Measurements from ENCODE around the gene GSK3B. TPM values are rescaled to one million over a fixed set of nuclear protein-coding genes. Genes with fewer than 3 reads are reported as not detected.
"Not testable (repeated sequence)": the region's sequence is repeated elsewhere in the genome, so short reads cannot be mapped to it uniquely, and the experiment has no call there.

The GSK3B gene
- total RNA-seq, 1 donor from 2014 or later = 77.5 TPM

DNA sequence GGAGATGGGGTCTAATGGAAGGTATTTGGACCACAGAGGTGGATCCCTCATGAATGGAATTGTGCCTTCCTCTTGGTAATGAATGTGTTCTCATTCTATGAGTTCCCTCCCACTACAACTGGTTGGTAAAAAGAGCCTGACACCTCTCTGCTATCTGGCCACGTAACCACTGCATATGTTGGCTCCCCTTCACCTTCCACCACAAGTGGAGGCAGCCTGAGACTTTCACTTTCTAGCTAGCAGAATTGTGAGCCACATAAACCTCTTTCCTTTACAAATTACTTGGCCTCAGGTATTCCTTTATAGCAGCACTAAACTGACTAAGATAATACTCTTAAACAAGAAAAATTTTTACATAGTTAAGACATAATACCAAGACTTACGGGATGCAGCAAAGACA lies 157.0 kb downstream of the GSK3B start:
- DNase-seq (ENCODE audit: low read depth) = no peak

- DNase-seq (ENCODE audit: low read depth) = no peak
Observed at GRCh38 chr3:119934249-119934648, 160.0 kb downstream of the GSK3B start.

GRCh38 chr3:119933207-119933606 lies 161.0 kb downstream of the GSK3B start:
- no peak for DNase-seq (ENCODE audit: low read depth)

GRCh38 chr3:119930286-119930685 lies 164.0 kb downstream of the GSK3B start:
- DNase-seq (ENCODE audit: low read depth) = peak; percentile 73

DNA sequence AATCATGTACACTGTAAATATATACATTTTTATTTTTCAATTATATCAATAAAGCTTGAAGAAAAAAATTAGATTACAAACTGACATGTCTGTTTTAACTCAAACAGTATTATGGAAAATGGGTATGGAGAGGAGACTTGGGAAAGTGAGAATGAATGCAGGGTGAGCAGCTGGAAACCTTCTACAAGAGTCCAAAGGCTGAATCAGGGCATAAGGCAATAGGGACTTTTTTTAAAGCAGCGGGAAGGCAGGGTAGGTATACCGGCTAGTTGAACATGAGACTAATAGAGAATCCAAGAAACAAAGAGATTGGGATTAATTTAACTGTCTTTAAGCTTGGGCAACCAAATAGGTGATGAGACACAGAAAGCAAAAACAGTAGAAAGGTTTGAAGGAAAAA lies 167.1 kb downstream of the GSK3B start:
- no peak for DNase-seq (ENCODE audit: low read depth)

DNA sequence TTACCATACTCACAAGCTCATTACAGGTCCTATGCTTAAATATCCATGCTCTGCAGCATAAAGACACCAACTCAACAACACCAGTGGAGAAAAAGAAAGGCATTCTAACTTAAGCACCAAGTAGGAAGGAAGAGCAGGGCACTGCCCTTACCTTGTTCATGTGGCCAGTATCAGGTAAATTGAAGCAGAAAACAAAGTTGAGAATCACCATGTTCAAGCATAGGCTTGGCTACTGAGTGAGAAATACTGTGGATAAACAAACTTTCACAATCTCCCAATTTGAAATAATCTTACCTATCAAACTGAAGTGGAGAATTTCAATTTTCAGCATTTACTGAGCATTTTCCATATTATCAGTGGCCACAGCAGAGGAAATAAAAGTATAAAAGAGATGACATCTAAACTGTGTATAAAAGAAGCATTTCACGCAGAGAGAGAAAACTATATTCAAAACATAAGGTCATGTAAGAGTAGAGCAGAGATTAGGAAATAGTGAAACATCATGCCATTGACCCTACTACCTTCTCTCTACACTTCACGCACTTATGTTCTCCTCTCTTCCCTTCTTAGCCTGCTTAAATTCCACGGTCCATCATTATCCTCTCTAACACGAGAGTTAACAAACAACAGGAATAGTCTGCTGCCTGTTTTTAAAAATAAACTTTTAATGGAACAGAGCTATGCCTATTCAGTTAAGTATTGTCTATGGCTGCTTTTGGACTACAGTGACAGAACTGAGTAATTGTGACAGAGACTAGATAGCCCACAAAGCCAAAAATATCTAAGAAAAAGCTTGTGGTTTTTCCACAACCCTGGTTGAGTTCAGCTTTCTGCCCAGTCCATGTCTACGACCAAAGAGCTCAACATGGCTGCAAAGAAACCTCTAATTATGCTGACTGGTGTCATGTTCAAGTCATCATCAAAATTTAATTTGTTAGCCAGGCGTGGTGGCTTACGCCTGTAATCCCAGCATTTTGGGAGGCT lies 169.8 kb downstream of the GSK3B start:
- DNase-seq (ENCODE audit: low read depth) = no peak

GRCh38 chr3:119918992-119919933 lies 175.0 kb downstream of the GSK3B start:
- no peak for DNase-seq (ENCODE audit: low read depth)

- no peak for DNase-seq (ENCODE audit: low read depth)
Observed at GRCh38 chr3:119913021-119913420, 181.2 kb downstream of the GSK3B start.

DNA sequence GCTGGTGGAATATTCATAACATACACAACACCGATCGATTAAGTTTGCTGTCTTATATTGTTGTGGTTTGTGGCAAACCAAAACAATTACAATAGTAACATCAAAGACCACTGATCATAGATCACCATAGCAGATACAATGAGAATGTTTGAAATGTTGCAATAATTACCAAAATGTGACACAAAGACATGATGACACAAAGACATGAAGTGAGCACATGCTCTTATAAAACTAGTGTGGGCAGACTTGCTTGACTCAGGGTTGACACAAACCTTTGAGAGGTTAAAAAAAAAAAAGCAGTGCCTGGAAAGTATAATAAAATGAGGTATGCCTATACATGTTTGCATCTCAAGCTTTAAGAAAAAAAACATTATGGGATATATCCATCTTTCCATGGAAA lies 182.0 kb downstream of the GSK3B start:
- DNase-seq (ENCODE audit: low read depth) = peak; percentile 19

GRCh38 chr3:119911748-119912147 lies 182.5 kb downstream of the GSK3B start:
- peak; percentile 13 for DNase-seq (ENCODE audit: low read depth)

GRCh38 chr3:119902061-119902460 lies 192.2 kb downstream of the GSK3B start:
- no peak for DNase-seq (ENCODE audit: low read depth)

DNA sequence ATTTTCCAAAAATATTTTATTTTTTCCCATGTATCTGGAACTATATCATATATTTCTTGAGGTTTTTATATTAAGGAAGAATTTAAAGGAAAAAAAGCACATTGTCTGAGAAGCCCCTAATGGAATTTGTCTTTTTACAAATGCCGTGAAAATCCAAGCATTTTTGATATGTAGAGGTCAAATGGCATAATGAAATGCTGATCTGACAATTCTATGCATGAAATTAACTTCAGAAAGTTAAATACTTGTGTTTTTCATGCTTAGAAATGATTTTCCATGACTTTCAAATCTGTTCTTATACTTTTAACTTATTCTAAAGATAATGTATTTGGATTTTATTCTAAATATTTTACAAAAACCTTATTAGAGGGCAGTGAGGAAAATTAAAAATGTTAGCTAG lies 193.1 kb downstream of the GSK3B start:
- no peak for DNase-seq (ENCODE audit: low read depth)

DNA sequence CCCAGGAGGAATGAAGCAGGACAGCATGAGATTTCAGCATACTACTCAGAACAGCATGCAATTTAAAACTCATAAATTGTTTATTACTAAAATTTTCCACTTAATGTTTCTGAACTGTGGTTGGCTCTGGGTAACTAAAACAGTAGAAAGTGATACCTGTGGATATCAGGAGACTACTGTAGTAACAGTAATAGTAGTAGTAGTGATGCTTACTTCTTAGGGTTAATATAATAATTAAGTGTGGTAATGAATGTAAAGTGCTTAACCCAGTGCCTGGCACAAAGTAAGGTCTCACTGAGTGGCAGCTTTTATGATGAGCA lies 195.1 kb downstream of the GSK3B start:
- DNase-seq (ENCODE audit: low read depth) = no peak

DNA sequence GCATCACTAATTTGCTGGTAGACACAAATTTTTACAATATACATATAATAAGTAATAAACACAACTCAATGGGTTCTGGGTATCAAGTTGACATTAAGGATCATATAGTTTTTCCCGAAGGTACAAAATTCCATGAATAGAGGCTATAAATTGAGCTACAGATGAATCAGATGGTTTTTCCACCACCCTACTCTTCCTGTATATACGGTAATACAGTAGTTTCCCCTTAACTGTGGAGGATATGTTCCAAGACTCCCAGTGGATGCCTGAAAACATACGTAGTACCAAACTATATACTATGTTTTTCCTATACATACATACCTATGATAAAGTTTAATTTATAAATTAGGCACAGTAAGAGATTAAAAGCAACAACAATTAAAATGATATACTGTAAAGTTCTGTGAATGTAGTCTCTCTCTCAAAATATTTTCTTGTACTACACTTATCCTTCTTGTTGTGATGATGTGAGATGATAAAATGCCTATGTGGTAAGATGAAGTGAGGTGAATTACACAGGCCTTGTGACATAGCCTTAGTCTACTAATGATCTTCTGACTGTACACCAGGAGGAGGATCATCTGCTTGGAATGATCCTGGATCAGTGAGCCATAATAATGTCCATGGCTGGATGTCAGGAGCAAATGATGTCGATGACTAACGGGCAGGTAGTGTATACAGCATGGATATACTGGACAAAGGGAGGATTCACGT lies 195.6 kb downstream of the GSK3B start:
- DNase-seq (ENCODE audit: low read depth) = peak; percentile 65

- DNase-seq (ENCODE audit: low read depth) = no peak
Observed at GRCh38 chr3:119894195-119894594, 200.1 kb downstream of the GSK3B start.

DNA sequence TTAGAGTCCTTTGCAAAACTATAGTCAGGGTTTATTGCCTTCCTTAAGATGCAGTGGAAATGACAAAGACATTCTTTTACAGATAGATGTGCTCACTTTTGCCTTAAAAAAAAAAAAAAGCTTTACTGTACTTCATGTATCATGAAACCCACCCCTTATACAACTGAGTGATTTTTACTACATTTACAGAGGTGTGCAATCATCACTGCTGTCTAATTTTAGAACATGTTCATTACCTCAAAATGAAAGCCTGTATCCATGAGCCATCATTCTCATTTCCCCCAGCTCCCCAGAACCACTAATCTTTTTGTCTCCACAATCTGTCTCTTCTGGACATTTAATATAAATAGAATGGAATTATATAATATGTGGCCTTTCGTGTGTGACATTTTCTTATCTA lies 200.5 kb downstream of the GSK3B start:
- no peak for DNase-seq (ENCODE audit: low read depth)

GRCh38 chr3:119891944-119892721 lies 202.1 kb downstream of the GSK3B start:
- DNase-seq (ENCODE audit: low read depth) = peak; percentile 76

DNA sequence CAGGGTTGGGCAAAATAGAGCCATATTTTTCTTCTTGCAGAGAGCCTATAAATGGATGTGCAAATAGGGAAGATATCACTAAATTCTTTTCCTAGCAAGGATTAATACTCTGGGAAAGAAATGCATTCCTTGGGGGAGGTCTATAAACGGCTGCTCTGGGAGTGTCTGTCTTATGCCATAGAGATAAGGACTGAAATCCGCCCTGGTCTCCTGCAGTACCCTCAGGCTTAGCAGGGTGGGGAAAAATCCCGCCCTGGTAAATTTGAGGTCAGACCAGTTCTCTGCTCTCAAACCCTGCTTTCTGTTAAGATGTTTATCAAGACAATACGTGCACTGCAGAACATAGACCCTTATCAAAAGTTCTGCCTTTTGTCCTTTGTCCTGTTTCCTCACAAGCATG lies 205.6 kb downstream of the GSK3B start:
- not testable (repeated sequence) for DNase-seq (ENCODE audit: low read depth)

- peak; percentile 10 for DNase-seq (ENCODE audit: low read depth)
Observed at GRCh38 chr3:119885746-119886530, 208.3 kb downstream of the GSK3B start.

- DNase-seq (ENCODE audit: low read depth) = no peak
Observed at GRCh38 chr3:119884161-119884557, 210.1 kb downstream of the GSK3B start.
